ENCODE results near the gene RNF222.

The RNF222 gene

DNA sequence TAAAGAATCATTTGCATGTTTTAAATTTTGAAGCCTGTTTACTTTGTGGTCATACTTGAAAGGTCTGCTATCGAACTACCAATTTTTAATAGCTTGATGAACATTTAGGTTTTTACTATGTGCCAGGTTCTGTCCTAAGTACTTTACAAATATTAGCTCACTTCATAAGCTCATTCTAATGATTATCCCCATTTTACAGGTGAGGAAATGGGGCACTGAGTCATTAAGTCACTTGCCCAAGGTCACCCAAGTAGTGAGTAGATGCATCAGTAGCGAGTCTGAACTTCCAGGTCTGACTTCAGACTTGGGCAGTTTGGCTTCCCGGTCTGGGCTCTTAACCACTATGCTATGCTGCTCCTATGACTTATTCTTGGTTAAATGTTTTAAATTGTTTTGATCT, 42.1 kb upstream of the RNF222 start:
- H3K36me3 ChIP-seq (ENCODE audit: insufficient read depth, low read length), result peaks cover 17% of the 10 kb centered on the region
- no peak overlapping the region for H3K4me2 ChIP-seq (ENCODE audit: low read length)
- H3K9me3 ChIP-seq (ENCODE audit: low read length), result no peaks in the 10 kb centered on the region
- H3K4me3 ChIP-seq (ENCODE audit: low read depth, low read length, poor library complexity, severe bottlenecking), result no peak overlapping the region
- peaks cover 26% of the 10 kb centered on the region for H3K4me1 ChIP-seq (ENCODE audit: insufficient read depth, low read length, severe bottlenecking)
- H3F3A ChIP-seq (ENCODE audit: insufficient read depth, low read length), result no peaks in the 10 kb centered on the region
- H3K9me2 ChIP-seq (ENCODE audit: low read depth, low read length), result no peaks in the 10 kb centered on the region
- TF ChIP-seq, protein P1, sequence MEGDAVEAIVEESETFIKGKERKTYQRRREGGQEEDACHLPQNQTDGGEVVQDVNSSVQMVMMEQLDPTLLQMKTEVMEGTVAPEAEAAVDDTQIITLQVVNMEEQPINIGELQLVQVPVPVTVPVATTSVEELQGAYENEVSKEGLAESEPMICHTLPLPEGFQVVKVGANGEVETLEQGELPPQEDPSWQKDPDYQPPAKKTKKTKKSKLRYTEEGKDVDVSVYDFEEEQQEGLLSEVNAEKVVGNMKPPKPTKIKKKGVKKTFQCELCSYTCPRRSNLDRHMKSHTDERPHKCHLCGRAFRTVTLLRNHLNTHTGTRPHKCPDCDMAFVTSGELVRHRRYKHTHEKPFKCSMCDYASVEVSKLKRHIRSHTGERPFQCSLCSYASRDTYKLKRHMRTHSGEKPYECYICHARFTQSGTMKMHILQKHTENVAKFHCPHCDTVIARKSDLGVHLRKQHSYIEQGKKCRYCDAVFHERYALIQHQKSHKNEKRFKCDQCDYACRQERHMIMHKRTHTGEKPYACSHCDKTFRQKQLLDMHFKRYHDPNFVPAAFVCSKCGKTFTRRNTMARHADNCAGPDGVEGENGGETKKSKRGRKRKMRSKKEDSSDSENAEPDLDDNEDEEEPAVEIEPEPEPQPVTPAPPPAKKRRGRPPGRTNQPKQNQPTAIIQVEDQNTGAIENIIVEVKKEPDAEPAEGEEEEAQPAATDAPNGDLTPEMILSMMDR (IDR thresholded peaks at IDR 0.05; ENCODE audit: low read length), result no peak
- no peaks in the 10 kb centered on the region for H3K27me3 ChIP-seq (ENCODE audit: insufficient read depth, low read length)
- 0 out of 2 replicates have a peak, but pooled peaks cover 2% of the 10 kb centered on the region for H4K20me1 ChIP-seq (ENCODE audit: insufficient read depth, low read length)
- no peak overlapping the region for H2AFZ ChIP-seq (ENCODE audit: low read length)
- no peak overlapping the region for H3K9ac ChIP-seq (ENCODE audit: low read length)
- H3K27ac ChIP-seq (ENCODE audit: low read depth, low read length, poor library complexity, severe bottlenecking), result no peak overlapping the region
- peaks cover 54% of the 10 kb centered on the region for H3K79me2 ChIP-seq (ENCODE audit: insufficient read depth, low read length)

DNA sequence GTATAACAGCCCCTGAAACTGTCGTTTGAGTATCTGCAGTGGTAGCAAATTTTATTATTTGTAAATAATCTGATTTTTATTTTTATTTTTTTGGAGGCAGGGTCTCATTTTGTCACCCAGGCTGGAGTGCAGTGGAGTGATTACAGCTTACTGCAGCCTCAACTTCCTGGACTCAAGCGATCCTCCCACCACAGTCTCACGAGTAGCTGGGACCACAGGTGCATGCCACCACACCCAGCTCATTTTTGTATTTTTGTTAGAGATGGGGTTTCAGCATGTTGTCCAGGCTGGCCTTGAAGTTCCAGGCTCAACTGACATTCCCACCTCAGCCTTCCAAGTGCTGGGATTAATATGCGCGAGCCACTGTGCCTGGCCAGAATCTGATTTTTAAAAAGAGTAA, 40.8 kb upstream of the RNF222 start:
- Histone ChIP-seq H3K9me2 (ENCODE audit: low read depth, low read length) (no peaks in the 10 kb centered on the region), H3K36me3 (ENCODE audit: insufficient read depth, low read length) (peaks cover 7% of the 10 kb centered on the region; the same call in 1 of the 2 replicates), H4K20me1 (ENCODE audit: insufficient read depth, low read length) (0 out of 2 replicates have a peak, but pooled peaks cover 2% of the 10 kb centered on the region), H3K9me3 (ENCODE audit: low read length) (no peaks in the 10 kb centered on the region), H3K79me2 (ENCODE audit: insufficient read depth, low read length) (peaks cover 54% of the 10 kb centered on the region), H3K9ac (ENCODE audit: low read length) (no peak overlapping the region), H3K27ac (ENCODE audit: low read depth, low read length, poor library complexity, severe bottlenecking) (no peak overlapping the region), H2AFZ (ENCODE audit: low read length) (no peak overlapping the region), H3K27me3 (ENCODE audit: insufficient read depth, low read length) (no peaks in the 10 kb centered on the region), H3K4me3 (ENCODE audit: low read depth, low read length, poor library complexity, severe bottlenecking) (no peak overlapping the region), H3K4me1 (ENCODE audit: insufficient read depth, low read length, severe bottlenecking) (peaks cover 26% of the 10 kb centered on the region), H3F3A (ENCODE audit: insufficient read depth, low read length) (no peaks in the 10 kb centered on the region), H3K4me2 (ENCODE audit: low read length) (no peak overlapping the region)
- no peak for TF ChIP-seq EZH2 (IDR thresholded peaks at IDR 0.05; ENCODE audit: borderline replicate concordance, low read length)

DNA sequence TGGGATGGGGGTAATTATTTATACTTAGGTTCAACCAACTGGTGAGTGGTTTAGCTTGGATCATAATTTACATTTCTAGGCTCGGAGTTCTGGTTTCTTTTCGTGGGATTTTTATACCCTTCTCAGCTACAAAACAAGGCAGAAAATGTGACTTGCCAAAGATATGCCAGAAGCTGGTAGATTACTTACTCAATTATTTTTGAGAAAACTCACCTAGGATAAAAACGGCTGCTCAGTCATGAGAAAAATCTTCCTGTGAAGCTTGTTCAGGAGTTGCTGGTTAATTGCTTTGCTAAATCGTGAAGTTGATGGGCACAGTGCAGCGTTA, 39.2 kb upstream of the RNF222 start:
- no peak overlapping the region for H2AFZ ChIP-seq (ENCODE audit: low read length)
- peak overlapping the region; percentile 96 for H3K4me3 ChIP-seq (ENCODE audit: low read depth, low read length, poor library complexity, severe bottlenecking)
- H3K9ac ChIP-seq (ENCODE audit: low read length), result peak overlapping the region; percentile 94
- H3K27me3 ChIP-seq (ENCODE audit: insufficient read depth, low read length), result no peaks in the 10 kb centered on the region
- H3K4me1 ChIP-seq (ENCODE audit: insufficient read depth, low read length, severe bottlenecking), result peaks cover 26% of the 10 kb centered on the region
- H3F3A ChIP-seq (ENCODE audit: insufficient read depth, low read length), result no peaks in the 10 kb centered on the region
- H3K9me2 ChIP-seq (ENCODE audit: low read depth, low read length), result no peaks in the 10 kb centered on the region
- peak overlapping the region; percentile 24 for H3K27ac ChIP-seq (ENCODE audit: low read depth, low read length, poor library complexity, severe bottlenecking)
- 0 out of 2 replicates have a peak, but pooled peaks cover 2% of the 10 kb centered on the region for H4K20me1 ChIP-seq (ENCODE audit: insufficient read depth, low read length)
- TF ChIP-seq EZH2 (IDR thresholded peaks at IDR 0.05; ENCODE audit: borderline replicate concordance, low read length), result no peak
- TF ChIP-seq, protein P1 (IDR thresholded peaks at IDR 0.05; ENCODE audit: low read length), result no peak
- H3K4me2 ChIP-seq (ENCODE audit: low read length), result peak overlapping the region; percentile 76
- H3K79me2 ChIP-seq (ENCODE audit: insufficient read depth, low read length), result peaks cover 47% of the 10 kb centered on the region
- H3K9me3 ChIP-seq (ENCODE audit: low read length), result no peaks in the 10 kb centered on the region
- H3K36me3 ChIP-seq (ENCODE audit: insufficient read depth, low read length), result peaks cover 7% of the 10 kb centered on the region; the same call in 1 of the 2 replicates

DNA sequence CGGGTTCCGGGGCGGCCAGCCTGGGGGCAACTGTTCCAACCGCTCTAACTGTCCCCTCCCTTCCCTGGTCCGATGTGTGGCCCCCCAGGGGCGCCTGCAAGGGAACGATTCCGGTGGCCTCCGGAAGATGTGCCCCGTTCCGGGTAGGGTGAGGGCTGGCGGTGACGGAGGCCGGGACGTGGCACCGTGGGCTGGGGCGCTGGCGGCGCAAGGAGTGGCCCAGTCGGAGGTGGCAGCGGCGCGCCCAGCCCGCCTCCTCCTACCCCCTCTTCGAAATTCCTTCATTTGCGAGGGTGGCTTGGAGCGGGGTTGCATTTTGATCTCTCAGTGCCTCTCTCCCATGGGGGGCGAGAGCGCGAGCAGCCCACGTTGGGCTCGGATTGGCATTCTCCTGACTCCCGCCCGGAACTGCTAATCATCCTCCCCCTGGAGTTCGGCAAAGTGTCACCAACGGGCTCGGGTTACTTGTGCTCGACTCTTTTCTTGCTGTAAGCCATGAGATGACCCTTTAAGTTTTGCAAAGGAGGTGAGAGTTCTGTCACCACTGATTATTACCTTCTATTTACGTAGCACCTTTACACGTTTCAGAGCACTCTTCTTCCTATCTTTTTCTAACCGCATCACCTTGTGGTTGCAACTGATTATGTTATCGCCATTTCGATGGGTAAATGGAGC, 38.7 kb upstream of the RNF222 start:
- Histone ChIP-seq H3K4me3 (ENCODE audit: low read depth, low read length, poor library complexity, severe bottlenecking) (peak overlapping the region; percentile 96), H3K36me3 (ENCODE audit: insufficient read depth, low read length) (peaks cover 7% of the 10 kb centered on the region; the same call in 1 of the 2 replicates), H2AFZ (ENCODE audit: low read length) (no peak overlapping the region), H3K9me3 (ENCODE audit: low read length) (no peaks in the 10 kb centered on the region), H3K9me2 (ENCODE audit: low read depth, low read length) (no peaks in the 10 kb centered on the region), H3K4me2 (ENCODE audit: low read length) (peak overlapping the region; percentile 76), H3F3A (ENCODE audit: insufficient read depth, low read length) (no peaks in the 10 kb centered on the region), H3K27me3 (ENCODE audit: insufficient read depth, low read length) (no peaks in the 10 kb centered on the region; the same call in 1 of the 2 replicates), H4K20me1 (ENCODE audit: insufficient read depth, low read length) (0 out of 2 replicates have a peak, but pooled peaks cover 2% of the 10 kb centered on the region), H3K9ac (ENCODE audit: low read length) (peak overlapping the region; percentile 94), H3K79me2 (ENCODE audit: insufficient read depth, low read length) (peaks cover 43% of the 10 kb centered on the region), H3K27ac (ENCODE audit: low read depth, low read length, poor library complexity, severe bottlenecking) (peak overlapping the region; percentile 24), H3K4me1 (ENCODE audit: insufficient read depth, low read length, severe bottlenecking) (peaks cover 26% of the 10 kb centered on the region)
- TF ChIP-seq, protein P1 (IDR thresholded peaks at IDR 0.05; ENCODE audit: low read length), result no peak
- TF ChIP-seq EZH2 (IDR thresholded peaks at IDR 0.05; ENCODE audit: borderline replicate concordance, low read length), result no peak

Data from OCI-LY1 (cell line).